GM19467 (cell line): ENCODE measurements around the gene TBC1D24.

ENCODE experiments used
- ATAC-seq: cut with Tn5 transposase; IDR thresholded peaks from one replicate; pipeline ENCODE4 v1.9.1; 2021; ENCODE audit warnings: mild to moderate bottlenecking, moderate library complexity; ENCODE audit not compliant: unreplicated experiment

Gene TBC1D24

GRCh38 chr16:2449118-2449517, 25.8 kb upstream of the TBC1D24 start:
- ATAC-seq = no peak

- no peak for ATAC-seq
These were observed 24.4 kb upstream of the TBC1D24 start for GRCh38 chr16:2450535-2450934.

DNA sequence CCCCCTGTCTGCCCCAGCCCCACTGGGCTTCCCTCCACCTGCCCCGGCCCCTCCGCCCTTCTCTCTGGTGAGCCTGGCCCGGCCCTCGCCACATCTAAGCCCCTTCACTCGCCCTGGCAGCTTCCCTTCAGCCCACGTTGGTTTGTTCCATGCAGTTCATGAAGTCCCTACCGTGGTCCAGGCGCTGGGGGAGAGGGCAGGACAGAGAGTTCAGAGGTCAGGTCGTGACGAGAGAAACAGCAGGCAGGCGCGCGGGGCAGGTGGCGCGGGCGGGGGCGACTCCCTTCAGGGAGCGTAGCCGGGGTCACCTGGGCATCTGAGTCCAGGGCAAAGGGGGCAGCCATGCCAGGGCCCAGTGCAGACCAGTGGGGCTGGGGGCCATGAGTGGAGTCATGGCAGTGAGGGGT, 23.9 kb upstream of the TBC1D24 start:
- ATAC-seq = no peak

GRCh38 chr16:2451851-2452320, 23.0 kb upstream of the TBC1D24 start:
- no peak for ATAC-seq

GRCh38 chr16:2452650-2453049, 22.3 kb upstream of the TBC1D24 start:
- no peak for ATAC-seq

- ATAC-seq = no peak
These were observed 19.7 kb upstream of the TBC1D24 start for GRCh38 chr16:2455081-2455845.

- ATAC-seq = no peak
These were observed 18.3 kb upstream of the TBC1D24 start for GRCh38 chr16:2456551-2457153.

DNA sequence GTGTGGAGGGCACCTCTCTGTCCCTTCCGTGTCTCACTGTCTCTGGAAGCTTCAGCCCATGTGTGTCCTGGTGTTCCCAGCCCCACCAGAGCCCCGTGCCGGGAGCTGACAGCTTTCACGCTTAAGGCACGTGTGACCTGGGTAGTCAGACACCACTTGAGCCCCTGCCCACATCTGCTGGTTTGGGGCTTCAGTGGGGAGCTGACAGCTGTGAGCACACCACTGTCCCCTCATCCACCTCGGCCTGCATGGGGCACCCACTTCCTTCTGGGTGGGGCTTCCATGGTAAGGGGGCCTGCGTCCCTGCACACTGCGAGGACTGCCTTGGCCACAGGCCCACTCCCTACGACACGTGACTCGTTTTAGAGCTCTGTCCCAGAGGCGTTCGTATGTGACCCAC, 17.7 kb upstream of the TBC1D24 start:
- no peak for ATAC-seq

- ATAC-seq = no peak
These were observed 17.0 kb upstream of the TBC1D24 start for GRCh38 chr16:2457946-2458345.

DNA sequence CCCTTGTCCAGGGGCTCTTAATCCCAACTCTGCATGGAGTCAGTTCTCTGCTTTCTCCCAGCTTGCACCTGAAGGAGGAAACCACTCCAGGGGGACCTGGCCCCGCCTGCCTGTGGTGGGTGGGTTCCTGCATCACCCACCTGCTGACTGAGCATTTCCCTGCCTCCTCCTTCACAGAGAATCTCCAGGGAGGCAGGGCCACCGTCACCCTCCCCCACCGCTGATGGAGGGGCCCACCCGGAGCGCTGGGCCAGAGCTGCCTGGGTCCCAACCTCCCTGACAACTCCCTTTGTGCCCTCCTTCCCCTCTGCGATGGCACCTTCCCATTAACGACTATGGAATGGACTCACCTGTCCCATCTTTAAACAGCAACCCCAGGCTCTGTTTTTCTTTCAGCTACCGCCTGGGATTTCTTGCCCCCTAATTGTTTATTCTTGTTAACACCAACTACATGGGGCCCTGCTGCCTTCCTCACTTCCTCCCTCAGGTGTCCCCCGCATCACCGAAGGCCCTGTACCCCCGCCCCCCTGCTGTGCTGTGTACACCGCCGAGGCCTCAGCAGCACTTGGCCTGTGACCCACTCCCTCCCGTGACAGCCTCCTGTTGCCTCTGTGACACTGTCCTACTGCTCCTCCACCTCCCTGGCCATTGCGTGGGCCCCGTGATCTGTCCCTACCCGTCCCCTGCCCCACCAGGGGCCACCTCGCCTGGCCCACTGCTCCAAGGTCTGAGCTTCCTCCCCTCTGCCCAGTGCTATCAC, 15.9 kb upstream of the TBC1D24 start:
- no peak for ATAC-seq

GRCh38 chr16:2459647-2460390, 15.1 kb upstream of the TBC1D24 start, which contains the start of gene TEDC2:
TSS of gene TEDC2 (plus strand) at chr16:2460109. CDS start at chr16:2460145, 36 bp downstream.
- ATAC-seq = peak; percentile 75

- ATAC-seq = no peak
These were observed 14.6 kb upstream of the TBC1D24 start for GRCh38 chr16:2460391-2460713.

- ATAC-seq = no peak
These were observed 14.0 kb upstream of the TBC1D24 start for GRCh38 chr16:2460916-2461315.

DNA sequence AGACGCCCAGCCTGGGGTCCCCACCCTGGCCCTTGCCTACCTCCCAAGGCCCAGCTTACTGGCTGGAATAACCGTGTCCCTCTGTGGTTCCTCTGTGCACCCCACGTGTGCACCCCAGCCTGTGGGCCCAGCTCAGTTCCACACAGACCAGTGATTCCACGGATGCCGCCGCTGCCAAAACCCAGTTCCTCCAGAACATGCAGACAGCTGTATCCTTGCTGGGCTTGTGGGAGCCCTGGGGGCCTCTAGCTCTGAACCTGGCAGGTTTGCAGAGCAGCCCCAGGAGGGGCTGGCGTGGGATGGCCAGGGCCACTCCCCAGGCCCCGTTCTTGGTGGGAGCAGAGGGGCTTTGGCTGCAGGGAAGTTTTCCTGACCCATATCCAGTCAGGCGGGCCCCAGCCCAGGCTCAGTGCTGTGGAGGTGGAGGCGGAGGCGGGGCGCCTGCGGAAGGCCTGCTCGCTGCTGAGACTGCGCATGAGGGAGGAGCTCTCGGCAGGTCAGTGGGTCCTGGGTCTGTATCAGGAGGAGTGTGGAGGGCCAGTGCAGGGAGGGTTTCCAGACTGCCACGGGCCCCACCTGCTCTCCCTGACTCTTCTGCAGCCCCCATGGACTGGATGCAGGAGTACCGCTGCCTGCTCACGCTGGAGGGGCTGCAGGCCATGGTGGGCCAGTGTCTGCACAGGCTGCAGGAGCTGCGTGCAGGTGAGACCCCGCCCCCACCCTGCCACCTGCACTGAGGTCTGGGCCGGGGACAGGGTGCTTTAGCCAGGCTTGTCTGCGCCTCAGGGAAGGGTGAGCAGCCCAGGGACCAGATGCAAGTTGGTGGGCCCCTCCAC, 12.7 kb upstream of the TBC1D24 start:
- ATAC-seq = no peak

DNA sequence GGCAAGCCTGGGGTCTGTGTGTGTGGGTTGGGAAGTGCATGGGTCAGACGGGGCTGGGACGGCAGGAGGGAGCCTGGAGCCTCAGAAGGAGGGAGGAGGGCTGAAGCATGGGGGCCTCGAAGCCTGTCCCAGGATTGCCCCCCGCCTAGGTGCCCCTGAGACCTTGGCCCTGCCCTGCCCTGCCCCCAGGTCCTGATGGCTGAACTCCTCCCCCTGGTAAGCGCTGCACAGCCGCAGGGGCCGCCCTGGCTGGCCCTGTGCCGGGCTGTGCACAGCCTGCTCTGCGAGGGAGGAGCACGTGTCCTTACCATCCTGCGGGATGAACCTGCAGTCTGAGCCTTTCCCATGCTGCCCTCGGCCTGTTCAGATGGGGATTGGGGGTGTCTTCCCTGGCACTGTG, 10.6 kb upstream of the TBC1D24 start:
- no peak for ATAC-seq

GRCh38 chr16:2465653-2466415, 9.1 kb upstream of the TBC1D24 start:
- no peak for ATAC-seq

DNA sequence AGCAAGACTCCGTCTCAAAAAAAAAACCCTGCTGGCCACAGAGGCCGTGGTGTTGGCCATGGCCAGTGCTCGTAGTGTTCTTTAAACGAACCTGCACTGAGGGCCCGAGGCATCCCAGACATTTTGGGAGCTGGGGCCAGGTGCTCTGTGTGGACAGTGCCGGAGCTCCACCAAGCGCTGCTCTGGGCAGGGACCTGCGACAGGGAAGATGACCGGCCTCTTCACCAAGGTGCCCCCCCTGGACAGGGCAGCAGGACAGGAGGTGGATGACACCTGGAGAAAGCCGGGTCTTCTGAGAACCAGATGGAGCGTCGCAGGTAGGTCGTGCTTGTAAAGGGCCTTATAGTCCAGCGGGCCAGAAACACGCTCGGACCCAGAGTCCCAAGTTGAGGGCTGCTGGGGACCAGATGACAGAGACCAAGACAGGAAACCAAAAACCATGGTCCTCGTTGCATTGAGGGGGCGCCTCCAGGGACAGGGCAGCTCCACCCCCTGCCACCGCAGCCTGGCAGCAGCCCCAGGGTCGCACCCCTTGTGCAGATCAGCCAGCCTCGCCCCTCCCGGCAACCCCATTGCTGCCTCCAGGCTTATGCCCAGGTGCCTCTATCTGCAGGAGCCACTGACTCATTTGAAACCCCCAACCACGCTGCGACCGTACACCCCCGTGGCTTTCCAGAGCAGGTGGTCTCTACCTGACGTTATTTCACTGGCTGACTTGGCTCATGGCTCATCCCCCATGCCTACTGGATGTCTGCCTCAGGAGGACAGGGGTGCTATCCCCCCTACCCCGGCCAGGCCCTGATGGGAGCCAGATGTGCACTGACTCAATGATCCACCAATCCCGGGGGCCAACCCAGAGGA, 8.0 kb upstream of the TBC1D24 start:
- ATAC-seq = no peak

DNA sequence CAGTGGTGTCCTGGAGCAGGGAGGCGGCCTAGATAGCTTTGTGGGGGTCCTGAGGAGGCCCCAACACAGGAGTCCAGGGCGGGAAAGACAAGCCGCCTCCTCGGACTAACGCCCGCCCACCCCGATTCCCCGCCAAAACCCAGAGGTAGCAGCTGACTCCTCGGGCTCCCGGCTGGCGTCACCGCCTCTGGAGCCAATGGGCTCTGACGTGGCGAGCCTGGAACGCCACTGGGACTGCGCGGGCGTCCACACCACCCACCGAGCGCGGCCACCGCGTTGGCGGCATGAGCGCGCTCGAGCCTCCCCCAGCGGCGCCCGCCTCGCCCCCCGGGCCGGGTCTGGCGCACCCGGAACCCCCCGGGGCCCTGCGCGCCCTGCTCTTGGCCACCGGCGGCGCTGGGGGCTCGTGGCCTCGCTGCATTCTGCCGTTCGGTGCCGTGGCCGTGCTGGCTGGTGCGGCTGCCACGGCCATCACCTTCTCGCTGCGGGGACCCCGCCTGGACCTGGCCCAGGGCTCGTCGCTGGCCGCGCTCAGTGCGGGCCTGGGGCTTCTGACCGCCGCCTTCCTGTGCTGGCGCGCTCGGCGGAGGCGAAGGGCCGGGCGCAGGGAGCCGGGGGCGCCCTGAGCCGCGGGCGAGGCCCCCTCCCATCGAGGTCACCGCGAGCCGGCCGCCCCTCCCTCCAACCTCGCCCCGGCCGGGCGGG, 7.2 kb upstream of the TBC1D24 start:
- ATAC-seq = no peak
